Stimulated activated CD4-positive, alpha-beta T cell treated with anti-CD3 and anti-CD28 coated beads, Interleukin-2, amount 100 ng/mL, for 24 hours (primary cell): Measurements from ENCODE around the gene FOXC1.

Experiments used
- DNase-seq, 2 donors: peaks; one replicate each; pipeline ENCODE4 v3.0.0-alpha.2; 2020

Gene FOXC1

DNA sequence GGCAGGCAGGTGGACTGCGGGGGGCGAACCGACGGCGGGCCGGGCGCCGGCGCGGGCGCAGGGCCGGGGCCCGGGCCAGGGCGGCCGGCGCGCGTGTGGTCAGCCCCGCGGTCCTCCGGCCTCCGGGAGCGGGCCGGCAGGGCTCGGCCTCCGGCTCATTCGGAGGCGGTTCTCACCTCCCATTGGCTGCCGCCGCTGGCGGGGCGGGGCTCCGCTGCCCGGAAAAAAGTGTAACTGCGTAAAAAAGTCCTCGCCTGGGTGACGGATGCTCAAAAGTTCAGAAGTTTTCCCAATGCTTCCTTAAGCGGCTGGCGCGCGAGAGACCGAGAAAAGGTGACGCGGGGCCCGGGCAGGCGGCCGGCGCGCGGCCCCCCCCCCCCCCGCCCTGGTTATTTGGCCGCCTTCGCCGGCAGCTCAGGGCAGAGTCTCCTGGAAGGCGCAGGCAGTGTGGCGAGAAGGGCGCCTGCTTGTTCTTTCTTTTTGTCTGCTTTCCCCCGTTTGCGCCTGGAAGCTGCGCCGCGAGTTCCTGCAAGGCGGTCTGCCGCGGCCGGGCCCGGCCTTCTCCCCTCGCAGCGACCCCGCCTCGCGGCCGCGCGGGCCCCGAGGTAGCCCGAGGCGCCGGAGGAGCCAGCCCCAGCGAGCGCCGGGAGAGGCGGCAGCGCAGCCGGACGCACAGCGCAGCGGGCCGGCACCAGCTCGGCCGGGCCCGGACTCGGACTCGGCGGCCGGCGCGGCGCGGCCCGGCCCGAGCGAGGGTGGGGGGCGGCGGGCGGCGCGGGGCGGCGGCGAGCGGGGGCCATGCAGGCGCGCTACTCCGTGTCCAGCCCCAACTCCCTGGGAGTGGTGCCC is at the start of gene FOXC1:
FOXC1 (plus strand) TSS at position 268 of the 849 bp plus-strand sequence; CDS start at position 799, 531 bp downstream.
- DNase-seq: peak; percentile 48 to 70

DNA sequence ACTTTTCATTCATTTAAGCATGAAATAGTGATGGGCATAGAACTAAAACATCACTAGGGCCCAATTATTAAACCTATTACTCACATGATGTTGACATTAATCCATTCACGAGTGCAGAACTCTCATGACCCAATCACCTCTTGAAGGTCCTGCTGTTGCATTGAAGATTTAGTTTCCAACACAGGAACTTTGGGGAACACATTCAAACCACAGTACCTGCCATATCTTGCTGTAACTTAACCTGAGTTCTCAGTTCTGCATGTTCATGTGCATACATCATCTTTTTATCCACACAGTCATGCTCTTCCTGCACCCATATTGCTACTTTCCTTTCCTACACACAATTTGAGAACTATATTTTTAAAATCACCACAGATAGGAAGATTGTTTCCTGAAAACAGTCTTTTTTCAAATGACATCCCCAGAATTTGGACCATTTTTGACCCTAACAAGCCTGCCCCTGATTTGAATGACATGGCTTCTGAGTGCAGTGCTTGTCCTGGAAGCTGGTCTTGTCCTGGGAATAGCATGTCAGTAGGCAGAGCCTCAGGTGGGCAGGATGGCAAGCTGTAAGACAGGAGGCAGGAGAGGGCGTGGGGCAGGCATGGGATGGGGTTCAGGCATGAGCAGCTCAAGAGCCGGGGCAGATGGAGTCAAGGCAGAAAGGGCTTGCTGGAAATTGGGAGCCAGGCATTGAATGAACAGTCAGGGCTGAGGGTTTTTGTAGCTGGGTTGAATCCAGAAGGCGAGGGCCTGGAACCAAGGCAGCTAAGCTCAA is 49.2 kb upstream of the FOXC1 start:
- no peak for DNase-seq

DNA sequence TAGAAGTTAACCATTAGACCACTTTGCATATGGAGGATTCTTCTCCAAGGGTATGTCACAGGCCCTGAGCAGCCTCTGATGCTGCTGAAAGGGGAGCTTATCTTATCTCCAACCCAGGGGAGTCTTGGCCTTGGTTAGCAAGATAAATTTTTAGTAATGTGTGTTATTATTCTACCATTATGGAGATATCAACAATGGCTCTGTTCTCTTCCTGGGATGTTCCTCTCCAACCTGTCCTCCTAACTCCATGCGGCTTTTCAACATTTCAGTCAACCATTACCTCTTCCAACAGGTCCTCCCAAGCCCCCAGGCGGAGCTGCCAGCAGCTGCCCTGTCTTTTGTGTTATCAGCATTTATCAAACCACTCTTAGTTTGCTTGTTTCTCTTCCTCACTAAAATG is 48.4 kb upstream of the FOXC1 start:
- no peak for DNase-seq

DNA sequence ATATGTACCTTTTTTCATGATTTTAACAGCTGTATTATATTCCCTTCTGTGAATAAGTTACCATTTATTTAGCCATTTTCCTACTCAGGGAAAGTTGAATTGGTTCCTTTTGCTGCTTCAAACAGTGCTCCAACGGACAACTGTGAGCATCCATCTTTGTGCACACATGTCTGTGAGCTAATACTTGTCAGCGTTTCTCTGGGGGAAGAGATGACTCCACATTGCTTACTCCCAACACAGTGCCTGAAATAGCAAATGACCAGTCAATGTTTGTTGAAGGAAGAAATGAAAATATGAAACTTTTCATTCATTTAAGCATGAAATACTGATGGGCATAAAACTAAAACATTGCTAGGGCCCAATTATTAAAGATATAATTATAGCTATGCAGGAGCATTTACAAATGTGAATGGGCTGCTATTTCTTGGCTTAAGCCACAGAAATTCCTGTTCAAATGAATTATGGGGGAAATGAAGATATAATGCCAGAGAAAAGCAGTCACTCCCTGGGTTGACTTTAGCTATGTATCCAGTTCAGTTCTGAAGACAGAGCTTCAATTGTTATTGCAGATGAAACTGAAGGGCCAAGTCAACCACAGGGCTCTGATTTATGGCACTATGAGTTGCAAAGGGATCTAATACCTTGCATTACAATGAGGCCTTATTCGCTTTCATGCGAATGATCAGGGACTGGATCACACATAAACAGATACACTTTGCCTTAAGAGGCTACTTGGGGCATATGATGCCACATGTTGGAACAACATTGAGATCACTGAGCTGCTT is 47.4 kb upstream of the FOXC1 start:
- DNase-seq: no peak

DNA sequence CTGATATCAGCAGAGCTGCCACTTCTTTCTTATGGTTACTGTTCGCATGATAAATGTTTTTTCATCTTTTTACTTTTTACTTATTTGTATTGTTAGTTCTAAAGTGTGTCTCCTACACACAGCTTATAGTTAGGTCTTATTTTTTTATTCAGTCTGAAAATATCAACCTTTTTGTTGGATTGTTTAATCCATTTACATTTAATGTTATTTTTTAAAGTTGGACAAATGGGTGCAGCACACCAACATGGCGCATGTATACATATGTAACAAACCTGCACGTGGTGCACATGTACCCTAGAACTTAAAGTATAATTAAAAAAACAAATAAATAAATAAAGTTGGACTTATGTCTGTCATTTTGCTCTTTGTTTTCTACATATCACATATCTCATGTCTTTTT is 40.3 kb upstream of the FOXC1 start:
- no peak for DNase-seq

DNA sequence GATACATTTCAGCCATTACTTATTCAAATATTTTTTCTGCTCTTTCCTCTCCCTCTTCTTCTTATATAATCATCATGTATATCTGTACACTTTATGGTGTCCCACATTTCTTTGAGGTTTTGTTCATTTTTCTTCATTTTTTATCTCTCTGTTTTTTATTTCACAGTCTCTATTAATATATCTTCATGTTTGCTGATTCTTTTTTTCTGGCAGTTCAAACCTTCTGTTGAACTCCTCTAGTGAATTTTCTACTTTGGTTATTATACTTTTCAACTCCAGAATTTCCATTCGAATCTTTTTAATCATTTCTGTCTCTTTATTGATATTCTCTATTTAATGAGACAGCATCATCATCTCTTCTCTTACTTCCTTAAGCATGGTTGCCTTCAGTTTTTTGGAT is 38.9 kb upstream of the FOXC1 start:
- no peak for DNase-seq

DNA sequence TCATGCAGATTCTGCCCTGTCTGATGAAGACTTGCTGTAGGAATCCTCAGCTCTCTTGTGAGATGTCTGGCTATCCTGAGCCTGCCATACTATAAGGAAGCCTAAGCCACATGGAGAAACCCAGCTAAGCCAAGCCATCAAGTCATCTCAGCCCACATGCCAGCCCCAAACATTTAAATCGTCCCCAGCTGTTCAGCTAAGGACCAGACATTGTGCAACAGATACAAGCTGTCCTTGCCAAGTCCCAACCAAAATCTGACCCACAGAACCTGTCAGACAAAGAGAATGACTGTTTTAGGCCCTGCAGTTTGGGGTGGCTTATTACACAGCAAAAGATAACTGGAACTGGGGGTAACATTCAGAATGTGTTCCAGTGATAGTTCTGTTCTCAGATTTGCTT is 36.8 kb upstream of the FOXC1 start:
- no peak for DNase-seq

DNA sequence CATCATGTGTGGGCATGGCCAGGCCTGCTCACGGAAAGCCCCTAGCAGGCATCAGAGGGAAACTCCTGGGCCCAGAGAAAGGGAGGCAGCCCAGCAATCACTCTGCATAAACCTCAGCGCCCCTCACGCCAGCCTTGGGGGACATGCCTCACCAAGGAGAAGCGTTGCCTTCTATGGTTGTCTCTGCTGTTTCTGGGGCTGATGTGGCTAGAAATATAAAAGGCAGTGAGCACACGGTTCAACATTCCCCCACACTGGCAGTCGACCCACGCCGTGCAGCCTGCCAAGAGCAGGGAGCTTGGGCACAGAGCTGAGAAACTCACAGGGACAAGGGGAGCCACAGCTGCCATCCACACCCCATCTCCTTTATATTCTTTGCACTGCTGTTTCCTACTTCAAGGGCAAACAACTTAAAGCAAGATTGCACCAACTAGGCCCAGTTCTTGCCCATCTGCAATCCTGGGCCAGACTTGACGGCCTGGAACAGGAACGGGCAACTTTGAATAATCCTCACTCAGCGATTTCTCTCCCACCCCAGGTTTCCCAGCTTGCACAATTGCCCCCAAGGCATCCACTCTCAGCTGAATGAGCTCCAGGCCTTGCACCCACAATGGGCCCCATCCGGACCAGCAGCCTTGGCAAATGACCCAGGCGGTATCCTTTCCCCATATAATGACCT is 35.5 kb upstream of the FOXC1 start:
- DNase-seq: no peak

DNA sequence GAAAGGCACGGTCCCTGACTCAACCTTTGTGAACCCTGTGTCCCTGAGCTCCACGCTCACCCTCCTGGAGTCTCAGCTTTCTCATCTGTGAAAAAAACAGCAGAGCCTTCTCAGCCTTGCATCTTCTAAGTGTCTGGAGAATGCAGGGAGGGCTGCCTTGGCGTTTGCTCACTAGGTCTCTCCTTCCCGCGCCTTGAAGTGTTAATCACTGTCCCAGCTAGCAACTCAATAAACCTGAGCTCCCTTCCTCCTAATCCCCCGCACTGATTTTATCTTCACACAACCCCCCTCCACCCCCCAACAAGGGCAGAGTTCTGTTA is 34.9 kb upstream of the FOXC1 start:
- no peak for DNase-seq

DNA sequence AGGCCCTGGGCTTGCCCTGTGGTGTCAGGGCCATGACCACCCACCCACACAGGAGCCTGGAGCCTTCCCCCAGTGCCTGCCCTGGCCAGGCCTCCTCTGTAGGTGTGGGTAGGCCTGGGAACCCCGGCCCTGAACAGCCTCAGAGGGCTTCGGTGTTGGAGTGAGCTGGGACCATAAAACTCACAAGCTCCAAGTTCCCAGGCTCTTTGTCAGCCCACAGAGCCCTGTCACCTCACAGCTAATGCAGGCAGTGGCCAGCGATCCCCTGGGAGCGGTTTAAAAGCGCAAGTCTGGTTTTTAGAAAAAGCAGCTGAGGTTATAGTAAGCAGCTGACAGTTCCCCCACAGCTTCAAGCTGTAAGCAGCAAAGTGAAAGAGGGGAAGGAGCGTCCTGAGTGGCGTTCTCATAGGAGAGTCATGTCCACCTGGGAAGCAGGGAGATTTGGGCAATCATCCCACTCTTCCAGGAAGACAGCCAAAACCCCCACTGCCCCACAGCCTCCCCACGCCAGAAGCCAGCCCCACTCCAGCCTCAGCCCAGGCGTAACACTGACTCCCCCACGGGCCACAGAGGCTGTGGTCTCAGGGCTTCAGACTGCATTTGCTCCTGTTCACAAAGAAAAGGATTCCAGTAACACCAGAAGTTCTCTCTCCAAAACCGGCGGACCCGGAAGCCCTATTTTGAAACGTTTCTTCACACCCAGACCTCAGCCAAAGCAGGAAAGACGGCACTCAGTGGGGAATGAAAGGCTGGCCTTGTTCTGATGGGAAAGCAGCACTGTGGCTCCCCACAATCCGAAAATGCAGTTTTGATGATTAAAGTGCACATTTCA is 34.3 kb upstream of the FOXC1 start:
- no peak for DNase-seq

DNA sequence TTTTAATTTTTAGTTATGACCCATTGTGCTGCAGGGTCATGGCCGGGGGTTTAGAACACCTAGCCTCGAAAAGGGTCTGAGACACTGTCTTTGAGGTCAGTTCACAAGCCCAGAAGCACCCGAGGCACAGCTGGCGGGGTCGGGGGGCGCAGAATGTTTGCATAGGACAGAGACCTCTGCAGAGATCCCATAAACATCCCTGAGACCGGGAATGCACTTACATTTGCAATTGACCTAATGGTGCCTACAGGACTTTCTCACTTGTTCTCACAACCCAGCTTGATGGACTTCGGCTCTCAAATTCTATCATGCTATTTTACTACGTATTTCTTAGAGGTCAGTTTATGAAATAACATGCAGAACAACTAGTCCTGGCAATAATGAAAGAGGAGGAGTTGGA is 33.5 kb upstream of the FOXC1 start:
- DNase-seq: no peak

DNA sequence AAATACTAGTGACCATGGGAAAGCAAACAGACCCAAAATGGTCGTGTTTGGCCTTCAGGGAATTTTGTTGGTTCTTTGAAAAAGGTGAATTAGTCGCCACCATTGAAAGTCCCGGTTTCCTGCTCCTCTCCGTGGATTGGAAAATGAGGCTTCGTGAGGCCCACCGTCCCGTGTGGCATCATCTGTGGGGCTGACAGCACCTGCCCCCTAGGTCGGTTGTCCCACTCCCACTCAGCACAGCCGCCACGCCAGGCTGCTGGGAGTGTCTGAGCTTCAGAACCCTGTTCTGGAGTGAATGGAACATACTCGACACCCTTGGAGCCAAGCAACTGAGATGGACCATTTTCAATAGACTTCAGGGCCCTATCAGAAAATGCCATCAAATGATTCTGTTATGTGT is 33.0 kb upstream of the FOXC1 start:
- DNase-seq: no peak

DNA sequence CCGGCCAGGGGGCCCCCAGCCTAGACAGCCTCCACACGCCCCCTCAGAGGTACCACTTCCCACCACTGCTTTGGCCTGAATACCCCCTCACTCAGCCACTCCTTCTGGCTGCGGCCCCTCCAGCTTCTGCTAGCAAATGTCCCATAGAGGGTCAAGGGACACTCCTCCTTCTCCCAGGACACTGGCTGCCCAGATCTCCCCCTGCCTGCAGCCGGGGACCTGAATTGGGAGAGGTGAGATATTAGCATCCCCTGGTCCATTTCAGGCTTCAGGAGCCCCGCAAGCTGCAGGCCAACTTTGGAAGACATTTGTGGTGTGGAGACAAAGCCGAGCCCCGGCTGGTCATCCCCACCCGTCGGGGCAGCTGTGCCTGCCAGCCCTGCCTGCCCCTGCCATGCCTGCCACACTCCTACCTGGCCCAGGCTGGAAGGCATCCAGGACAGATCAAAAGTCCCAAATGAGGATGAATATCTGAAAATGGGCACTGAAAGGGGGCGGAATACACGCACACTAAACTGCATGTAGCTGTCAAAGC is 32.5 kb upstream of the FOXC1 start:
- no peak for DNase-seq

DNA sequence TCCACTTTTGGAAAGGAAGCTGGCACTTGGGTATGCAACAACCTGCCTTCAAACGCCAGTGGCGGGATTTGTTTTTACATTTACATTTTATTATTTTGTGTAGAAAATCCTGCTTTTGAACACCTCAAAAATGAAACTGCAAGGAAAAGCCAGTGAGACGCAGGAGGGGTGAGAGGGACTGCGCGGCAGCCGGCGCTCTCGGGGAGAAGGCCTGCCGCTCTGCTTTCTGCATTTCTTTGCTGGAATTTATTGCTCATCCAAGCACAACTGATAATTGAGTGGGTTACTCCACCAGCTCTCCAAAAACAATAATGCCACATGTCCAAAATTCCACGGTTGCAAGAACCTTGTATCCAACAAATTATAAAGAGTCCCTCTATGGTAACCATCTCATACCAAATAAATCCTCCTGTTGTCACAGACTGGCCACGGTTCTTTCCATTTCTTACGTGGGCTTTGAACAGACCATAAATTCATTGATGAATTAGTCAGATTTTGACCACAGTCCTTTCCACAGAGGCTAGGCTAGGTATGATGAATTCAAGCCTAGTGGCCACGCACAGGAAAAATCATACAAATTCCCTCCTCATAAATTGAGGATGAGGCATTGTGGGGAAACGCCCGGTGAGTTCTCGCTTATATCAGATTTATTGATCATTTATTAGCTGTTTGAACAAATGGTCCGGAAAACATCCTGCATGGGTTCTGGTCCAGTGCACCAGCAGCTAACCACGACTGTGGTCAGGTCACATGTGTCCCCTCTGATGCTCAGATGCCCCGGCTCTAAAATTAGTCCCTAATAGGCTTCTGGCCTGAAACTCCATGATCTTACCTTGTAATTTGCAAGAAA is 31.6 kb upstream of the FOXC1 start:
- no peak for DNase-seq

DNA sequence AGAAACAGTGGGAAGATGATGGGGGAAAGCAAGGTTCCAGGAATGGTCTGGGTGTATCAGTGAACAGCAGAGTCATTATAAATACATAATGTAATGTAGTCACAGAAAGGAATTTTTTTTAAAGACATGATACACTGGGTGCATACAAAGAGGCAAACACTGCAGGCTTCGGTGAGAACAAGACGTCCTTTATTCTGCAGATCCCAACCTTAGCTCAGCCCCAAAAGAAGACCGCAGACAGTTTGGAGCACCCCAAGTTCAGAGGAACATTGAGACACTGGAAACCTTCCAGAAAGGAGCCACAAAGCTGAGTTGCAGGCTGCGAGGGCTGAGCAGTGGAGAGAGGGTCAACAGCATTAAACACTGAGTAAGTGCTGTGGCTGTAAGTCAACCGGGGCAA is 30.6 kb upstream of the FOXC1 start:
- no peak for DNase-seq

DNA sequence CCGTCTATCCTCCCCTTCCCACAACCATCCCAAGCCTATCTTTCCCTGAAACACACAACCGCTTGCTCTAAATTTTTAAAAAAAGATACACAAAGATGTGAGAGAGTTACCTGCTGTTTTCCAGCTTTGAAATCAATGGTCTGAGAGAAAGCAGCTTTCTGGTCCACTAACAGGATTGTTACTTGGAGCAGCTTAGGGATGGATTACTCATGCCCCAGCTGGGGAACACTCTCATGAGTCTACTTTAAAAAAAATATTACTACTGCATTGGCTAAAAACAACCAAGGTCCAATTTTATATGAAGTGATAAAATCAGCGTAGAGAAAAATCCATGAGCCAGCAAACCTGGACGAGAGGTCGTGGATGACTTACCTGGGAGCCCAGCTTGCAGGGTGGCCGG is 29.6 kb upstream of the FOXC1 start:
- no peak for DNase-seq

DNA sequence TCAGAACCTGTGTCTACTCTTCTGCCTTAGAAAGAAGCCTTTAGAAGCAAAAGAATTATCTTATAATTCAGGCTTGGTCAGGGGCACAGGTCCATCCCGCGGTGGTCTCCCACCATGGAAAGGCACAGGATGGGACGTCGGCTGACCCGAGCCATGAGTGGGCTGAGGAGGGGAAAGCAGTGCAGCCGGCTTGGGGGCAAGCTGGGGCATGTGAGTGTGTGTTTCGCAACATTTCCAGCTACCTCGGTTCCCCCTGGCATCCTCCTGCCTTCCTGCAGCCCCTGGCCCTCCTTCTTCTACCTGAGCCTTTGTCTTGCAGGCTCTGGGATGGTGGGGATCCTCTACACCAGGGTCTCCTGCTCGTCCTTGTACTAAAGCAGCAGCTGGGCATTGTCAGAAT is 29.1 kb upstream of the FOXC1 start:
- DNase-seq: no peak

DNA sequence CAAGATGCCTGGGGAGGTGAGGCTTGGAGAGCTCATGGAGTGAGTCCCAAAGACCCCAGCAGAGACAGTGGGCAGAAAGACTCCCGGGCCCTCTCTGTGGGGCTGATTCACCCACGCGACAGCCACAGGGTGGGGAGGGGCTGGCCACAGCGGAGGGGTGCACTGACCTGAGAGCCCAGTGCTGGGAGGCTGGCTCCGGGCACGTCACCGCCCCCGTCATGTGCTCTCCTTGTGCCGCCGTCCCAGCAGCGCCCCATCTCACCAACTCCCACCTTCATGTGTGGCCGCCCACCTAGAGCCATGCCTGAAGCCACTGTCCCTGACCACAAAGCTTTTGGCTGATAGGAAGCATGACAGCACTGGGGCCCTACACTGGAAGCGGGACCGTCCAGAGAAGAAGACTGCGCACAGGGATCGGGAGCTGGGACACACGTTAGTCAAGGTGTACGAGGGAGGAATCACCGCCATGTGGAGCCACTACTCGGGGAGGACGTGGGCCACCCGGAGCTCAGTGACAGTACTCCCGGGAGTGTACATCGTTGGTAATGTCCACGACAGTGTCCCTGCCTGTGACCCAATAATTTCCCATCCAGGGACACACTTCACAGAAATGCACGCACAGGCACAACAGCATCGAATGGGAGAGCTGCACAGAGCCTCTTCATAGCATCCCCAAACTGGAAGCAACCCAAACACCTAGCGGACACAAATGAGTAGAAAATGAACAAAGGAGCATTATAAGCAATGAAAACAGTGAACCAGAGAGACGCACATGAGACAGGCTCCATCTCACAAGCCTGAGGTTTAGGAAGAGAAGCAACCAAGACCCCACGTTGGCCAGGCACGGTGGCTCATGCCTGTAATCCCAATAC is 28.4 kb upstream of the FOXC1 start:
- peak in 1 of 2 donors; percentile 14 for DNase-seq

DNA sequence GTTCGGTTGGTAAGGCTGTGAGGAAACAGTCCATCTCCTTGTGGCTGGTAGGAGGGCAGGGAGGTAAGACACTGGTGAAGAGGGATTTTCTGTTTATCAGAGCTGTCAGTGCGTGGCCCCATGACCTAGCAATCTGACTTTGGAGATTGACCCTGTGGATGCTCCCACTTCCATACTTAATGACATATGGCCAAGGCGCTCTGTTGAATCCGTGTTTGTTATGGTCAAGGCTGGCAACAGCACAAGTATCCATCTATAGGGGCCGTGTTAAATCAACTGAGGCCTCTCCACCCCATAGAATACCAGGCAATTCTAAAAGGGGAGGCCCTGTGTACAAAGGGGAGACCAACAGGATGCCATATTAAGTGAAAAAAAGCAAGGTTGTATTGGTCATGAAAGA is 25.6 kb upstream of the FOXC1 start:
- no peak for DNase-seq
